Endothelial cell of umbilical vein (primary cell): ENCODE measurements around the gene SNHG17. TPM values are rescaled to one million over a fixed set of nuclear protein-coding genes. Genes with fewer than 3 reads are reported as not detected.

ENCODE experiments used
- BruUV-seq: library from RNA; stranded (reverse); fragments of 400-500 nt; replicated peaks from 2 replicates; lab custom pipeline; 2021; lab: Mats Ljungman, UMichigan
- CTCF ChIA-PET: fragments of 300-600, 350-600 bp; sonication (Branson Sonifier 250); formaldehyde crosslinking; loops from one replicate; lab custom pipeline; 2021; ENCODE audit warnings: antibody characterized with exemption, inconsistent platforms; lab: Charles Lee
- POLR2A ChIA-PET: fragments of 300-600, 350-600 bp; sonication (Branson Sonifier 250); formaldehyde crosslinking; loops from one replicate; lab custom pipeline; 2021; ENCODE audit warnings: antibody characterized with exemption, inconsistent platforms; lab: Charles Lee
- DNase-seq: peaks from one replicate; pipeline ENCODE4 v3.0.0-alpha.2; 2011; ENCODE audit warnings: low read depth, low spot score
- FAIRE-seq: peaks from 2 replicates; lab custom pipeline; 2011; peaks lifted over from hg19 to GRCh38; lab: Jason Lieb, UNC
- H2AFZ ChIP-seq: 2 replicates; pipeline ENCODE4 v1.6.0; 2012; ENCODE audit warnings: low read depth, low read length, control low read depth, inconsistent platforms
- H3K27ac ChIP-seq: 2 replicates; pipeline ENCODE4 v1.5.1; 2011; ENCODE audit warnings: low read depth, mild to moderate bottlenecking, control low read depth, low read length, moderate library complexity; ENCODE audit not compliant: insufficient read depth
- H3K27me3 ChIP-seq, 2 experiments: 2 replicates each; pipeline versions ENCODE4 v1.6.0 to v1.6.1; 2011; ENCODE audit warnings: low read length in 2 of 2, mixed read lengths in 1 of 2; ENCODE audit not compliant: control insufficient read depth in 2 of 2, insufficient read depth in 2 of 2
- H3K36me3 ChIP-seq, 2 experiments: 2 replicates in 1 of 2; 3 replicates in 1 of 2; pipeline ENCODE4 v1.5.1; 2011; ENCODE audit warnings: low read length in 2 of 2, mild to moderate bottlenecking in 1 of 2, moderate library complexity in 1 of 2; ENCODE audit not compliant: control insufficient read depth in 2 of 2, insufficient read depth in 2 of 2; ENCODE audit errors: extremely low read depth in 1 of 2
- H3K4me1 ChIP-seq: 3 replicates; pipeline ENCODE4 v1.5.1; 2011; ENCODE audit warnings: mild to moderate bottlenecking, low read length; ENCODE audit not compliant: control insufficient read depth, insufficient read depth; ENCODE audit errors: extremely low read depth
- H3K4me2 ChIP-seq: 2 replicates; pipeline ENCODE4 v1.6.1; 2011; ENCODE audit warnings: low read length, control low read depth, mixed read lengths; ENCODE audit not compliant: insufficient read depth
- H3K4me3 ChIP-seq, 3 experiments: fragments of 200-600 bp in 1 of 3; sonication (generic), shearing (Covaris generic) in 1 of 3; replicated peaks in 1 of 3; 2 replicates each; pipeline ENCODE4 v1.5.1; 2011 to 2016; ENCODE audit warnings: control low read depth in 3 of 3, low read length in 3 of 3, mild to moderate bottlenecking in 2 of 3, inconsistent platforms in 1 of 3, low read depth in 1 of 3, moderate library complexity in 1 of 3; ENCODE audit not compliant: insufficient read depth in 1 of 3
- H3K79me2 ChIP-seq: 2 replicates; pipeline ENCODE4 v1.6.0; 2012; ENCODE audit warnings: low read length, inconsistent platforms; ENCODE audit not compliant: control insufficient read depth, insufficient read depth
- H3K9ac ChIP-seq: replicated peaks from 2 replicates; pipeline ENCODE3; 2011; ENCODE audit warnings: low read length, control low read depth; ENCODE audit not compliant: insufficient read depth; ENCODE audit errors: extremely low read depth
- H3K9me1 ChIP-seq: replicated peaks from 3 replicates; pipeline ENCODE4 v1.6.0; 2011; ENCODE audit warnings: mild to moderate bottlenecking, low read length; ENCODE audit not compliant: control insufficient read depth, insufficient read depth; ENCODE audit errors: extremely low read depth
- H3K9me3 ChIP-seq: replicated peaks from 2 replicates; pipeline ENCODE4 v1.5.1; 2012; ENCODE audit warnings: low read length, inconsistent platforms; ENCODE audit not compliant: control insufficient read depth, insufficient read depth
- H4K20me1 ChIP-seq: replicated peaks from 2 replicates; pipeline ENCODE3; 2011; ENCODE audit warnings: mild to moderate bottlenecking, low read length; ENCODE audit not compliant: control insufficient read depth, insufficient read depth; ENCODE audit errors: extremely low read depth
- CTCF ChIP-seq, 2 donors: IDR thresholded peaks; 1 replicate in 1 of 2; 2 replicates in 1 of 2; pipeline ENCODE4 v1.5.1; 2011; ENCODE audit warnings: low read length in 2 of 2, mild to moderate bottlenecking in 2 of 2, moderate library complexity in 2 of 2, control low read depth in 1 of 2, inconsistent platforms in 1 of 2, low read depth in 1 of 2; ENCODE audit not compliant: insufficient read depth in 1 of 2; ENCODE audit errors: extremely low read depth in 1 of 2
- FOS ChIP-seq: IDR thresholded peaks from 2 replicates; pipeline ENCODE4 v1.6.1; 2011; ENCODE audit warnings: mild to moderate bottlenecking, low read length, moderate library complexity, borderline replicate concordance; ENCODE audit not compliant: insufficient read depth
- JUN ChIP-seq: IDR thresholded peaks from 2 replicates; pipeline ENCODE4 v1.6.1; 2011; ENCODE audit warnings: borderline replicate concordance, low read depth; ENCODE audit not compliant: insufficient read length, insufficient read depth
- MAX ChIP-seq: IDR thresholded peaks from 2 replicates; pipeline ENCODE4 v1.6.1; 2011; ENCODE audit not compliant: insufficient read depth, insufficient read length
- MYC ChIP-seq: IDR thresholded peaks from one replicate; pipeline ENCODE4 v1.6.1; 2011; ENCODE audit warnings: mild to moderate bottlenecking, low read depth, low read length
- POLR2A ChIP-seq: IDR thresholded peaks from 2 replicates; pipeline ENCODE4 v1.6.1; 2012; ENCODE audit warnings: low read depth, mild to moderate bottlenecking, control low read depth, low read length
- POLR2AphosphoS5 ChIP-seq: IDR thresholded peaks from 2 replicates; pipeline ENCODE4 v1.6.1; 2012; ENCODE audit warnings: low read depth, mild to moderate bottlenecking, control low read depth, low read length, moderate library complexity; ENCODE audit not compliant: insufficient read depth
- dilution Hi-C: fragments of 300-500 bp; cut with MboI; formaldehyde crosslinking; loops from one replicate; pipeline ENCODE4 v1.15.0; 2019; ENCODE audit warnings: low sequenced_read_pairs; ENCODE audit not compliant: extremely low pct_ligation_motif_present
- intact Hi-C: fragments of 100-400 bp; cut with micrococcal nuclease; formaldehyde crosslinking; loops from one replicate; pipeline ENCODE4 v1.10.0; 2022
- polyA plus RNA-seq, 4 experiments: library from polyadenylated mRNA; depleted of rRNA in 3 of 4; stranded (reverse) in 3 of 4; unstranded in 1 of 4; fragments of >200 nt; gene quantifications; 2 replicates each; pipeline versions ENCODE4 v1.2.1 to v1.2.3, GENCODE V29; 2011 to 2012; ENCODE audit warnings: missing spikeins in 1 of 4
- total RNA-seq: library from RNA; stranded (reverse); gene quantifications from 2 replicates; pipeline ENCODE4 v1.2.3, GENCODE V29; 2021

SNHG17 gene
- total and polyA plus RNA-seq, 2 donors (not counting 3 experiments of a cell fraction or from before 2014, with no cell fraction given), result 39.4 to 94.0 TPM

DNA sequence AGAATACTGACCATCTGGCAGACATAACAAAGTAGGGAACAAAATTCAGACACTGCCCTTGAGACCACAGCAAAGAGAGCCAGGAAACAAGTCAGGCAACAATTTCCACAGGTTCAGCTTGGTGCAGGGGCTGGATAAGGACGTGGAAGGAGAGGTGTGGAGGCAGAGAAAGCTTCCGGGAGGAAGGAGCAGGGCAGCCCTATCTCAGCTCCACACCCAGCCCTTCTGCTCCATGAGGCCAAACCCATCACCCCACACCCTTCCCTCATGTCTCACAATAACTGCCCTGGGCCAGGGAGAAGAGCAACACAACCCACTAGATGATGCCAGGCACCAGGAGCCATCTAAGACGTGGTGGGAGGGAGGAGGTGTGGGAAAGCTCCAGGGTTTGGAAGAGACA, 5.8 kb downstream of the SNHG17 start:
- H3K4me1 ChIP-seq, result peaks cover 29% of the 10 kb centered on the region
- peaks cover 94% of the 10 kb centered on the region for H3K79me2 ChIP-seq
- no peak overlapping the region for H2AFZ ChIP-seq
- dilution Hi-C loops (no loop called here), intact Hi-C loops (no loop called here)
- no peaks in the 10 kb centered on the region for H3K9me3 ChIP-seq
- no peak overlapping the region for H3K4me2 ChIP-seq
- FAIRE-seq (no peak), DNase-seq (no peak)
- H3K27me3 ChIP-seq, result no peaks in the 10 kb centered on the region
- no peak overlapping the region for H3K27ac ChIP-seq
- no TSS peak for BruUV-seq
- peaks cover 45 to 72% of the 10 kb centered on the region in 2 experiments for H3K36me3 ChIP-seq
- no peak overlapping the region for H3K9ac ChIP-seq
- TF ChIP-seq POLR2AphosphoS5 (no peak), CTCF (IDR thresholded peaks at IDR 0.05; ENCODE audit: extremely low read depth in 1 of 2, insufficient read depth in 1 of 2, low read depth in 1 of 2, low read length in 2 of 2) (no peak), MYC (no peak), POLR2A (no peak), MAX (no peak), JUN (no peak), FOS (no peak)
- CTCF ChIA-PET, result no interaction called here
- no peaks in the 10 kb centered on the region for H4K20me1 ChIP-seq
- no peaks in the 10 kb centered on the region for H3K9me1 ChIP-seq
- no peak overlapping the region for H3K4me3 ChIP-seq
- POLR2A ChIA-PET, result interaction anchor here (1.3 kb wide), 1 partner anchor 18 kb away, joined by 3 read pairs; no protein-coding TSS in a partner anchor
